Panc1 (cell line): Measurements from ENCODE around the gene TBC1D16.

Experiments used
- CTCF ChIP-seq: fragments of 450-650 bp; IDR thresholded peaks from 2 replicates; pipeline ENCODE4 v1.5.1; 2017; ENCODE audit warnings: mild to moderate bottlenecking
- REST ChIP-seq, 2 experiments: IDR thresholded peaks; 2 replicates each; pipeline ENCODE4 v1.6.1; 2011 to 2012; ENCODE audit warnings: low read depth in 2 of 2, control low read depth in 1 of 2, low read length in 1 of 2, mild to moderate bottlenecking in 1 of 2, moderate library complexity in 1 of 2; ENCODE audit not compliant: insufficient read depth in 1 of 2
- TCF7L2 ChIP-seq: IDR thresholded peaks from 2 replicates; pipeline ENCODE4 v1.6.1; 2011; ENCODE audit warnings: mild to moderate bottlenecking, low read depth, low read length, inconsistent platforms

- TF ChIP-seq CTCF (no peak), REST (IDR thresholded peaks at IDR 0.05; ENCODE audit: insufficient read depth in 1 of 2, low read depth in 2 of 2, low read length in 1 of 2) (no peak), TCF7L2 (no peak)
These were observed 54.0 kb downstream of the TBC1D16 start for GRCh38 chr17:79981661-79982101.
